NT2/D1 (cell line): ENCODE results near the gene FAIM2.

ENCODE experiments used
- SUZ12 ChIP-seq: IDR thresholded peaks from 2 replicates; pipeline ENCODE4 v1.6.1; 2011; ENCODE audit not compliant: insufficient read length, insufficient read depth; ENCODE audit errors: extremely low read depth
- YY1 ChIP-seq: IDR thresholded peaks from 2 replicates; pipeline ENCODE4 v1.6.1; 2011; ENCODE audit not compliant: insufficient read length, insufficient read depth
- ZNF274 ChIP-seq: IDR thresholded peaks from 2 replicates; pipeline ENCODE4 v1.6.1; 2011; ENCODE audit warnings: mild to moderate bottlenecking, low read depth, low read length

DNA sequence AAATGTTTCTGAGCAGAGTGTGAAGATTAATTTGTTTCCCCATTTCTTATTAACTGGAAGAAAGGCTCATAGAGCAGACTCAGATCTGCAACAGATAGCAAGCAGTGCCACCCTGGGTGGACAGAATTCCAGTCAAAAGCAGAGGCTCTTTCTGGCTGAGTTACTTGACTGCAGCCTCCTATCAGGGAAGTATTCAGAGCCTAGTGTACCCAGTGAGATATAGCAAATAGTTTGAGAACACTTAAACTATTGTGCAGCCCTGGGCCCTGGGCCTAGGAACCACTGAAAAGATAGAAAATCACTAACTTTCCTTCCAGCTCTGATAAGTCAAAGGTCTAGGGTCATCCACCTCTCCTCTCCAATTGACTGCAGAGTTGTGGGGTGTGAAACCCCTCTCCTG, 35.6 kb upstream of the FAIM2 start:
- TF ChIP-seq YY1: no peak
- no peak for TF ChIP-seq ZNF274
- no peak for TF ChIP-seq SUZ12
